ENCODE results near the gene CACNG8.
"Not testable (repeated sequence)": the region's sequence is repeated elsewhere in the genome, so short reads cannot be mapped to it uniquely, and the experiment has no call there.

The CACNG8 gene

DNA sequence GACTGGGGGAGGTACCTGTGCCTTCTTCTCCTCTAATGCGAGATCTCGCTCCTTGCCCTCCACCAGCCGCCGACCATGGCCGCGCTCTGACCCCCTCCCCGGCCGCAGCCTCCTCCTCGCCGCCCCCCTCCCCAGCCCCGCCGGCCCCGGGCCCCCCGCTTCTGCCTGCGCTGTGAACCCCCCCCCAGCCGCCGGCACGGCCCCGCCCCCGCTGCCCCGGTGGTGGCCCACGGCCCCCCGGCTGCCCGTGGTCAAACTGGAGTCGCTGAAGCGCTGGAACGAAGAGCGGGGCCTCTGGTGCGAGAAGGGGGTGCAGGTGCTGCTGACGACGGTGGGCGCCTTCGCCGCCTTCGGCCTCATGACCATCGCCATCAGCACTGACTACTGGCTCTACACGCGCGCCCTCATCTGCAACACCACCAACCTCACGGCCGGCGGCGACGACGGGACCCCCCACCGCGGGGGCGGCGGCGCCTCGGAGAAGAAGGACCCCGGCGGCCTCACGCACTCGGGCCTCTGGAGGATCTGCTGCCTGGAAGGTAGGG, at the start of gene CACNG8:
CACNG8 (plus strand) TSS at position 51 of the 545 bp plus-strand sequence.
- DNase-seq = no peak

- peak in 1 of 2 experiments; percentile 42 for DNase-seq
Observed at GRCh38 chr19:53915000-53915399, 47.7 kb upstream of the CACNG8 start.

GRCh38 chr19:53916004-53916403, 46.7 kb upstream of the CACNG8 start:
- peak; percentile 68 for DNase-seq

DNA sequence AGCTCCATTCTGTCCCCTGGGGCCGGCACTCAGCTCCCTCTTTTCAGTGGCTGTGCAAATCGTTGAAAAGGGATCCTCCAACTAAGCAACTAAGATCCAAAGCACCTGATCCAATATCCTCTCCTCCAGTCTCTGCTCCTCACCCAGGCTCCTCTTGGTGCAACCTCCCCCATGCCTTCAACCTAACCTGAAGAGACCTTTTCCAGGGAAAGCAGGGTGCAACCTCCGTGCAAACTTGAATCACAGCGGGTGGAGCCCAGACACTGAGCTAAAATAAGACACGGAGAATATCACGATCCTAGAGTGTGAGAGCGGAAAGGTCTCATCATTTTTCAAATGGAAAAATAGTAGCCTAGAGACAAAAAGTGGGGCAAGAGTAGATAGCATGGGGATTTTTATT, 45.4 kb upstream of the CACNG8 start:
- DNase-seq = no peak

DNA sequence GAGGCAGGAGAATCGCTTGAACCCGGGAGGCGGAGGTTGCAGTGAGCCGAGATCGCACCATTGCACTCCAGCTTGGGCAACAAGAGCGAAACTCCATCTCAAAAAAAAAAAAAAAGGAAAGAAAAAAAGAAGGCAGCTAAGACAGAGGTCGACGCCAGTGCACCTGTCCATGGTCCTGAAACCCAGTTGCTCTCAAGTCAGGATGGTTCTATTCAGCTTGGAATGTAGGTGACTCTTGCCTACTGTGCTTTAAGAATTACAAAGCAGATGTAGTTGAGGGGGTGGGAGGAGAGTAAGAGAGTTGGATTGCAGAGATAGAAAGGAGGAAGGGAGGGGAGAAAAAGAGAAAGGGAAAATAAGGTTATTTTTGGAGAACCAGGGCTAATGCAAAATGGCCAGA, 35.0 kb upstream of the CACNG8 start:
- no peak for DNase-seq

DNA sequence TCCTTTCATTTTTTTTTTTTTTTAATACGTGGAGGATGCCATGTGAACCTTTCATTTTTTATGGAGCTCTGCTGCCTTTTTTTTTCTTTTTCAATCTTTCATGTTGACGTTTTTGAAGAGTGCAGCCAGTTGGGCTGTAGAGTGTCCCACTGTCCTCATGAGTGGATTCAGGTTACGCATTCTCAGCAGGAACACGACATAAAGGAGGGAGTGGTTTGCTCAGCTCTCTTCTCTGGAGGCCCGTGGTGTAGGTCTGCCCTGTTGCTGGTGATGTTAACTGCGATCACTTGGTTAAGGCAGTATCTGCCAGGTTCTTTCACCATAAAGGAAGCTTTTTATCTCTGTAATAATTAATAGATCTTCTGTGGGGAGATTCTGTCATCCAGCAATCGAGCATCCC, 26.7 kb upstream of the CACNG8 start:
- no peak for DNase-seq

GRCh38 chr19:53942001-53942786, 20.5 kb upstream of the CACNG8 start:
- peak; percentile 37 to 80 for DNase-seq

GRCh38 chr19:53944416-53944815, 18.3 kb upstream of the CACNG8 start:
- no peak for DNase-seq

DNA sequence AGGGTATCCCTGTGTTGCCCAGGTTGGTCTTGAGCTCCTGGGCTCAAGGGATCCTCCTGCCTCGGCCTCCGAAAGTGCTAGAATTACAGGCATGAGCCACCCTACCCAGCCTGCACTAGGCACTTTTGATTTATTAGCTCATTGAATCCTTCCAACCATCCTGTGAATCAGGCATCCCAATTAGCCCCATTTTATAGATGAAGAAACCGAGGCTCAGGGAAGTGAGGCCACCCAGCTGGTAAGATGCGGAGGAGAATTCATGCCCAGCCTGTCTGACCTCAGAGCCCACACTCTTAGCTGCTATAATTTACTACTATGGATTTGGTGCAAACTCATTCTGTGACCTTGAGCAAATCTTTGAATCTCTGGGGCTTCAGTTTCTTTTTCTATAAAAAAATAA, 17.8 kb upstream of the CACNG8 start:
- DNase-seq = no peak

GRCh38 chr19:53945441-53945840, 17.3 kb upstream of the CACNG8 start:
- DNase-seq = peak; percentile 53 to 73

GRCh38 chr19:53945998-53946397, 16.7 kb upstream of the CACNG8 start:
- DNase-seq = no peak

DNA sequence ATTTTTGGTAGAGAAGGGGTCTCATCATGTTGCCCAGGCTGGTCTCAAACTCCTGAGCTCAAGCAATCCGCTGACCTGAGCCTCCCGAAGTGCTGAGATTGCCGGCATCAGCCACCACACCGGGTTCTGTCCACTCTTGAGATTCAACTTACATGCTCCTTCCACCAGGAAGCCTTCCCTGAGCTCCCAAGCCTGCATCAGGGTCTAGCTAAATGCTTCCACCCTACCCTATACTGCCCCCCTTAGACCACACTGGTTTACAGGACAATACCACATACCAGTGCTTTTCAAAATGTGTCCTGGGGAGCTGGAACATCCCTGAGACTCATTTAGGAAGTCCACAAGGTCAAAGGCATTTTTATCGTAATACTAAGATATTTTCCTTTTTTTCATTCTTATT, 15.1 kb upstream of the CACNG8 start:
- peak; percentile 36 to 56 for DNase-seq

DNA sequence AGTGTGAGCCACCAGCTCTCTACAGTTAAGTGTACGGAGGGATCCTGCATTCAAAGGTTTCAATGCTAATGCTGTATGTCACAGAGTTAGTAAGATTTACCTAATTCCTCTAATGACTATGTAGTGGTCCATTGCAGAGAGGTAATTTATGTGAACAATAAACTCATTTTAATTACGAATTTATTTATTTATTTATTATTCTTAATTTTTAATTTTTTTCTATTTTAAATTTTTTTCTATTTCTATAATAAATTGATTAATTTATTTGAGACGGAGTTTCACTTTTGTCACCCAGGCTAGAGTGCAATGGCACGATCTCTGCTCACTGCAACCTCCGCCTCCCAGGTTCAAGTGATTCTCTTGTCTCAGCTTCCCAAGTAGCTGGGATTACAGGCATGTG, 14.1 kb upstream of the CACNG8 start:
- not testable (repeated sequence) for DNase-seq

DNA sequence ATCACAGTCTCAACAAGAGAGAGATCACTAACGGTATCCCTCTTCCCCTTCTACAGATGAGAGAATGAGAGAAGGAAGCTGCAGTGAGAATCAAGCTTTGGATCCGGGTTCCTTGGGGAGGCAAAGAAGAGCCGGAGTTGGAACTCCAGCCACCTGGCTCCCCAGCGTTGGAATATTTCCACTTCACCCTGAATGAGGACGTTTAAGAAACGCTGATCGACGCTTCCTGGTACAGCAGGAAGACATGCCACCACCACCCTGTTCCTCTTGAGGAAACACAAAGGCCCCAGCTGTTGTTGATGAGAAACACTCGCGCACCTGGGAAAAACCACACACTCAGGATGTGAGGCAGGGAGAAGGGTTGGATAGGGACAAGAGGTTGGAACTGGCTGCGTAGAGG, 11.3 kb upstream of the CACNG8 start:
- DNase-seq = no peak

GRCh38 chr19:53951947-53952346, 10.8 kb upstream of the CACNG8 start:
- no peak for DNase-seq

DNA sequence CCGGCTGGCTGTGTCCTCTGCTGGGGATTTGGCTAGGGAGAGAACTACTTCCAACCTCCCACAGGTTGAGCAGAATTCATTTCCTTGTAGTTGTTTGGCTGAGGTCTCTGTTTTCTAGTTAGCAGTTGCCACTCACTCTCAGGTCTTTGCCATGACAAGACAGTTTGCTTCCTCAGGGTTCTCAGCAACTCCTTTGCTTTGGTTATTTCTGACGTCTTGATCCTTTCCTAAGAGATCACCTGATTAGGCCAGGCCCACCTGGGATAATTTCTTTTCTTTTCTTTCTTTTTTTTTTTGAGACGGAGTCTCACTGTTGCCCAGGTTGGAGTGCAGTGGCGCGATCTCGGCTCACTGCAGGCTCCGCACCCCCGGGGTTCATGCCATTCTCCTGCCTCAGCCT, 9.4 kb upstream of the CACNG8 start:
- DNase-seq = no peak

DNA sequence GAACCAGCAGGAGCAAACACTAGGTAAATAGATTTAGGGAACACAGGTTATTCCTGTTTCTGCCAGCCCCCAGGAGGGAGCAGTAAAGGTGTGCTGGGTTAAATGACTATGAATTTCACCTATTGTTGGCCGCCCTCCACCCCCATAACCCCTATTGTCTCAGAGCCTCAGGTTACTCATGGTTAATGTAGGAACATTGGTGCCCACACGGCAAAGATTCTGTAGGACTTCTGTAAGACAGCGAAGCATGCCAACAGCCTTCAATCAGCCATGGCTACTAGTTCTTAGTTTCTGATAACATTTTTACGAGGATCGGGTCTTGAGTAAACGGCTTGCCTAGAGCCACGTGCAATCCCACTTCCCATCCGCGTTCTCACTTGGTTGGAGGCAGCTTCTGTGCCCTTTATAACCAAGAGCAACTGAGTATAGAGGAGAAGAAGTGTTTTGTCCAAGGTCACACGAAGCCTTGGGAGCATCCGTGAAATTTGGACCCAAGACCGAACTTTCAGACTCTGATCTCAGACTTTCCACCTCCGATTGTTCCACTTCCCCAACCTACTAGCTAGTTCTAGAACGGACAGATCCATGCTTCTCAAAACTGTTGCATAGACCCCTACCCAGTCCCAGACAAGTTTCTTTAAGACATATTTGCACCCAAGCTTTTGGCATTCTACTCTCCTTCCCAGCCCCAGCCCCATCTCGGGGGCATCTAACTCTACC, 5.1 kb upstream of the CACNG8 start:
- peak in 1 of 2 experiments; percentile 48 for DNase-seq

- DNase-seq = peak in 1 of 2 experiments; percentile 69
Observed at GRCh38 chr19:53958168-53958571, 4.6 kb upstream of the CACNG8 start.

GRCh38 chr19:53958823-53959757, 3.6 kb upstream of the CACNG8 start:
- no peak for DNase-seq

GRCh38 chr19:53960187-53960586, 2.5 kb upstream of the CACNG8 start:
- no peak for DNase-seq

- no peak for DNase-seq
Observed at GRCh38 chr19:53960886-53961285, 1.9 kb upstream of the CACNG8 start.

DNA sequence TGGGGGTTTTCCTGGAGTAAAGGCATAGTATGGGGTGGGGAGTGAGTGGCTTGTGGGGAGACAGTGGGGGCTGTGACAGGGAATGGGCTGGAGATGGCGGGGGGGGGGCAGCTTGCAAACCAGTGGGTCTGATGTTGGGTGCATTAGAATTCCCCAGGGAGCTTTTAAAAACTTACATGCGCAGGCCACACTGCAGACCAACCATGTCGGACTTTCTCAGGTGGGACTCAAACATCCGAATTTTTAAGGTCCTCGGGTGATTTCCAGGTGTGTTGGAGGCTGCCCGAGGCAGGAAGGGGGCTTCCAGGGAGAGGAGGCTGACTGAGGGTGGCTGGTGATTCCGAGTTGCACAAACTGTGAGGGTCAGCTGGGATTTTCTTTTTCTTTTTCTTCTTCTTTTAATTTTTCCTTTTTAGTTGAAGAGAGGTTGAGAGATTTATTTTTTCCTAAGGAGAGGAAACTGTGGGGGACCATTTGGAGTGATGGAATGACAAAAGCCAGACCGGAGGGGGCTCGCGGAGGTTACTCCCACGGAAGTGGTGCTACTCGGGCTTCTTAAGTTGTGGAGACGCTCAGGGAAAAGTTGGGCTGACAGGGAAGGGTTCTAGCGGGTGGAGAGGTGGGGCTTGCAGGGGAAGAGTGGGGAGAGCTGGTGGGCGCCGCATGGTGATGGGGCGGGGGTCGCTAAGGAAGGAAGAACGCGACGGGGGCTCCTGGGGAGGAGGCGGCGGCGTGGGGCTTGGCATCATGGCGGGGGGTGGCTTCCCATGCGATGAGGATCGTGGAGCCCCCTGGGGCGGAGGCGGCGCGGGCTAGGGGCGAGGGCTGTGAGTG, 997 bp upstream of the CACNG8 start:
- DNase-seq = no peak
